K562 (cell line): ENCODE data around the gene NPAS3.

Source experiments
- CEBPB ChIP-seq: fragments of 450-650 bp; IDR thresholded peaks from 2 replicates; pipeline ENCODE4 v1.6.1; 2016; ENCODE audit warnings: missing genetic modification characterization, missing compliant biosample characterization
- CTCF ChIP-seq, 3 experiments: IDR thresholded peaks in 2 of 3; conservative IDR thresholded peaks in 1 of 3; 2 replicates each; pipeline ENCODE4 v1.5.1; 2011 to 2012; ENCODE audit warnings: low read length in 3 of 3, mild to moderate bottlenecking in 3 of 3, control low read depth in 2 of 3, improper control_type of control experiment in 1 of 3, inconsistent platforms in 1 of 3, low read depth in 1 of 3, mixed read lengths in 1 of 3, moderate library complexity in 1 of 3; ENCODE audit not compliant: insufficient read depth in 2 of 3
- EHMT2 ChIP-seq: fragments of 450-650 bp; IDR thresholded peaks from 2 replicates; pipeline ENCODE4 v1.6.1; 2018; ENCODE audit warnings: antibody characterized with exemption
- JUND ChIP-seq, 2 experiments: IDR thresholded peaks; 2 replicates in 1 of 2; 3 replicates in 1 of 2; pipeline ENCODE4 v1.6.1; 2011; ENCODE audit warnings: borderline replicate concordance in 2 of 2, low read depth in 2 of 2, low read length in 2 of 2, improper control_type of control experiment in 1 of 2, missing biosample characterization in 1 of 2, missing genetic modification characterization in 1 of 2, missing genetic modification reagents in 1 of 2
- MAFG ChIP-seq: fragments of 450-650 bp; conservative IDR thresholded peaks from 2 replicates; pipeline ENCODE4 v1.6.1; 2016; ENCODE audit warnings: missing genetic modification characterization, missing compliant biosample characterization
- NCOA1 ChIP-seq: fragments of 450-650 bp; IDR thresholded peaks from 2 replicates; pipeline ENCODE4 v1.6.1; 2016; ENCODE audit warnings: low read depth
- NFXL1 ChIP-seq: fragments of 450-650 bp; formaldehyde crosslinking; IDR thresholded peaks from 2 replicates; pipeline ENCODE4 v1.4.0; 2021; ENCODE audit warnings: mild to moderate bottlenecking
- PTTG1 ChIP-seq: fragments of 450-650 bp; IDR thresholded peaks from 2 replicates; pipeline ENCODE4 v1.6.1; 2016; ENCODE audit warnings: low read depth, mild to moderate bottlenecking, missing genetic modification characterization, missing compliant biosample characterization
- RNF219 ChIP-seq: fragments of 250-450 bp; sonication (Bioruptor Pico); IDR thresholded peaks from 2 replicates; pipeline ENCODE4 v1.5.0; 2022; ENCODE audit warnings: mild to moderate bottlenecking
- TAF1 ChIP-seq: IDR thresholded peaks from 2 replicates; pipeline ENCODE4 v1.6.1; 2011; ENCODE audit warnings: mild to moderate bottlenecking, low read length, moderate library complexity; ENCODE audit not compliant: insufficient read depth, control insufficient read depth, severe bottlenecking; ENCODE audit errors: extremely low read depth
- ZFP36 ChIP-seq: fragments of 150-350 bp; IDR thresholded peaks from 2 replicates; pipeline ENCODE4 v1.6.1; 2018; ENCODE audit warnings: low read length, low read depth; ENCODE audit not compliant: partially characterized antibody
- ZNF24 ChIP-seq: fragments of 450-650 bp; IDR thresholded peaks from 2 replicates; pipeline ENCODE4 v1.6.1; 2016
- TF ChIP-seq, protein P1 (sequence below): IDR thresholded peaks from 2 replicates; pipeline ENCODE4 v1.6.1; 2011; ENCODE audit not compliant: insufficient read length; ENCODE audit errors: extremely low read depth

- TF ChIP-seq EHMT2 (no peak), CTCF (IDR thresholded peaks at IDR 0.05 in 2 of 3, conservative IDR thresholded peaks at IDR 0.05 in 1 of 3; ENCODE audit: insufficient read depth in 2 of 3, low read depth in 1 of 3, low read length in 3 of 3) (no peak), CEBPB (tag) (no peak), PTTG1 (tag) (no peak), NCOA1 (no peak), TAF1 (no peak), ZFP36 (no peak), MAFG (tag) (no peak), NFXL1 (CRISPR knock-in tag) (no peak), RNF219 (CRISPR knock-in tag) (no peak), ZNF24 (no peak), JUND (IDR thresholded peaks at IDR 0.05; ENCODE audit: borderline replicate concordance, low read depth, low read length) (no peak), JUND (tag; IDR thresholded peaks at IDR 0.05; ENCODE audit: borderline replicate concordance, low read depth, low read length) (no peak)
- TF ChIP-seq, protein P1, sequence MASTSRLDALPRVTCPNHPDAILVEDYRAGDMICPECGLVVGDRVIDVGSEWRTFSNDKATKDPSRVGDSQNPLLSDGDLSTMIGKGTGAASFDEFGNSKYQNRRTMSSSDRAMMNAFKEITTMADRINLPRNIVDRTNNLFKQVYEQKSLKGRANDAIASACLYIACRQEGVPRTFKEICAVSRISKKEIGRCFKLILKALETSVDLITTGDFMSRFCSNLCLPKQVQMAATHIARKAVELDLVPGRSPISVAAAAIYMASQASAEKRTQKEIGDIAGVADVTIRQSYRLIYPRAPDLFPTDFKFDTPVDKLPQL: no peak
Measured at GRCh38 chr14:32967421-32967820, 28.7 kb downstream of the NPAS3 start.
